Stomach (tissue), 4 donors: Measurements from ENCODE around the gene ATP8A1.

Source experiments
- EP300 ChIP-seq: sonication (generic); formaldehyde crosslinking; IDR thresholded peaks from one replicate; pipeline ENCODE4 v1.6.1; 2017; ENCODE audit warnings: antibody characterized with exemption
- POLR2A ChIP-seq, 4 donors: fragments of 450-650 bp; IDR thresholded peaks; one replicate each; pipeline ENCODE4 v1.6.1; 2016; ENCODE audit warnings: antibody characterized with exemption in 4 of 4, control low read depth in 2 of 4, mild to moderate bottlenecking in 1 of 4, moderate library complexity in 1 of 4
- POLR2AphosphoS5 ChIP-seq, 3 donors: sonication (generic); formaldehyde crosslinking; IDR thresholded peaks; one replicate each; pipeline ENCODE4 v1.6.1; 2016; ENCODE audit warnings: antibody characterized with exemption in 3 of 3
- TF ChIP-seq, protein P1 (sequence below), 7 experiments: fragments of 450-650 bp in 4 of 7; fragments of 200-600 bp in 3 of 7; sonication (generic) in 3 of 7; IDR thresholded peaks; one replicate each; pipeline ENCODE4 v1.5.1; 2016 to 2019; ENCODE audit warnings: antibody characterized with exemption in 7 of 7, control low read depth in 2 of 7, mild to moderate bottlenecking in 1 of 7

DNA sequence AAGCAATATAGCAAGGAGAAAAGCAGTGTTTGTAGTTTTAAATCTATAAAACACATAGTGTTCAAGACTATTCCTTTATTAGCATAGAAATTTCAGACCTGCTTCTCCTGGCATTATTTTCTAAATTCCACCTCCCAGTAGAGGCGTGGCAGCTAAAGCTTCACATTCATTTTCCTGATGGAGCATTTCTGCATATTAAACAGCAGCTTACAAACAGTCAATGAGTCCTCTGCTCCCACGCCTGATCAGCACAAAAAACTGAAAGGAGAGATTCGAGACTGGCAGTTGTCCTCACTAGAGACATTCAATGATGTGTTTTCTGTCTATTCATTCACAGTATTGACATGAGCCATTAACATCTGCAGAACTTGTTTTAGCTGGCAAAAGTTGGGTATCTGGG lies 198.2 kb downstream of the ATP8A1 start:
- no peak for TF ChIP-seq POLR2A (IDR thresholded peaks at IDR 0.05)
- TF ChIP-seq POLR2AphosphoS5 (IDR thresholded peaks at IDR 0.05), result no peak
- TF ChIP-seq, protein P1, sequence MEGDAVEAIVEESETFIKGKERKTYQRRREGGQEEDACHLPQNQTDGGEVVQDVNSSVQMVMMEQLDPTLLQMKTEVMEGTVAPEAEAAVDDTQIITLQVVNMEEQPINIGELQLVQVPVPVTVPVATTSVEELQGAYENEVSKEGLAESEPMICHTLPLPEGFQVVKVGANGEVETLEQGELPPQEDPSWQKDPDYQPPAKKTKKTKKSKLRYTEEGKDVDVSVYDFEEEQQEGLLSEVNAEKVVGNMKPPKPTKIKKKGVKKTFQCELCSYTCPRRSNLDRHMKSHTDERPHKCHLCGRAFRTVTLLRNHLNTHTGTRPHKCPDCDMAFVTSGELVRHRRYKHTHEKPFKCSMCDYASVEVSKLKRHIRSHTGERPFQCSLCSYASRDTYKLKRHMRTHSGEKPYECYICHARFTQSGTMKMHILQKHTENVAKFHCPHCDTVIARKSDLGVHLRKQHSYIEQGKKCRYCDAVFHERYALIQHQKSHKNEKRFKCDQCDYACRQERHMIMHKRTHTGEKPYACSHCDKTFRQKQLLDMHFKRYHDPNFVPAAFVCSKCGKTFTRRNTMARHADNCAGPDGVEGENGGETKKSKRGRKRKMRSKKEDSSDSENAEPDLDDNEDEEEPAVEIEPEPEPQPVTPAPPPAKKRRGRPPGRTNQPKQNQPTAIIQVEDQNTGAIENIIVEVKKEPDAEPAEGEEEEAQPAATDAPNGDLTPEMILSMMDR (IDR thresholded peaks at IDR 0.05), result no peak
- no peak for TF ChIP-seq EP300
